Ovary (tissue), 9 donors: ENCODE results near the gene PLIN4. TPM values are rescaled to one million over a fixed set of nuclear protein-coding genes. Genes with fewer than 3 reads are reported as not detected.
"Not testable (repeated sequence)": the region's sequence is repeated elsewhere in the genome, so short reads cannot be mapped to it uniquely, and the experiment has no call there.

Source experiments
- DNase-seq, 5 donors: peaks; one replicate each; pipeline ENCODE4 v3.0.0-alpha.2; 2019 to 2020
- H3K27ac ChIP-seq, 2 donors: fragments of 200-600 bp; one replicate each; pipeline versions ENCODE4 v1.5.1 to v1.8.0; 2019 to 2022
- H3K27me3 ChIP-seq: fragments of 200-600 bp; one replicate; pipeline ENCODE4 v1.8.0; 2022
- H3K36me3 ChIP-seq: fragments of 200-600 bp; sonication (generic); one replicate; pipeline ENCODE4 v1.5.1; 2019
- H3K4me1 ChIP-seq: one replicate; pipeline ENCODE4 v1.8.1; 2013; ENCODE audit warnings: mild to moderate bottlenecking, moderate library complexity; ENCODE audit not compliant: insufficient read depth
- H3K4me3 ChIP-seq: fragments of 200-600 bp; sonication (generic); one replicate; pipeline ENCODE4 v1.5.1; 2017
- H3K9me3 ChIP-seq, 2 donors: fragments of 200-600 bp in 1 of 2; sonication (generic) in 1 of 2; one replicate each; pipeline versions ENCODE4 v1.5.1 to v1.8.1; 2013 to 2019; ENCODE audit warnings: mild to moderate bottlenecking in 1 of 2, moderate library complexity in 1 of 2
- EP300 ChIP-seq: sonication (generic); formaldehyde crosslinking; IDR thresholded peaks from one replicate; pipeline ENCODE4 v1.6.1; 2017; ENCODE audit warnings: antibody characterized with exemption
- POLR2A ChIP-seq: fragments of 450-650 bp; IDR thresholded peaks from one replicate; pipeline ENCODE4 v1.6.1; 2017; ENCODE audit warnings: antibody characterized with exemption, mild to moderate bottlenecking, moderate library complexity
- WGBS, 3 donors: extraction: QIAGEN DNeasy Blood & Tissue Kit in 1 of 3; methylation state at CpG; one replicate each; pipeline versions ENCODE4 v1.1.5 to v1.1.7; 2013 to 2017; 5-methylcytosine and 5-hydroxymethylcytosine counted together
- intact Hi-C, 4 donors: fragments of 100-400 bp; cut with DNase I; formaldehyde crosslinking; loops; one replicate each; pipeline versions ENCODE4 v1.11.0 to v1.15.1; 2022 to 2023
- polyA plus RNA-seq, 2 donors: library from polyadenylated mRNA; stranded (reverse); fragments of 200-250 nt in 1 of 2; fragments of 350-450 nt in 1 of 2; fragmentation: Illumina TruSeq in 1 of 2; extraction: RNeasy Lipid Tissue Mini Kit (QIAGEN cat#74804) in 1 of 2; gene quantifications; one replicate each; pipeline ENCODE4 v1.2.3, GENCODE V29; 2013 to 2014
- total RNA-seq, 7 donors: library from RNA; depleted of rRNA in 2 of 7; stranded (reverse); fragments of >200 nt in 2 of 7; fragmentation: NEBNext Ultra II Directional in 3 of 7; extraction: Animal tissue kit (Norgen Biotek cat#: 25700) in 3 of 7; gene quantifications; one replicate each; pipeline versions ENCODE4 v1.1.0 to v1.2.4, GENCODE V29; 2016 to 2023
- TF ChIP-seq, protein P1 (sequence below), 3 donors: fragments of 450-650 bp in 2 of 3; fragments of 200-600 bp in 1 of 3; IDR thresholded peaks; one replicate each; pipeline versions ENCODE4 v1.5.1 to v1.8.0; 2016 to 2022; ENCODE audit warnings: antibody characterized with exemption in 3 of 3, mild to moderate bottlenecking in 1 of 3
- donor health status: DM: no; HTN: no; CAD: no; lungs with moderate emphysema.
- donor health status: DM: no; HTN: no; CAD: no.
- donor health status: Bipolar disorder and iron deficiency.
- donor health status: DM: yes; HTN: yes; CAD: no.
- donor health status: DM: no; HTN: no; CAD: no.
- donor health status: DM: yes; HTN: yes; CAD: no.

PLIN4 gene
- total and polyA plus RNA-seq, 9 donors, result 1.6 to 55.1 (median 21.7) TPM

DNA sequence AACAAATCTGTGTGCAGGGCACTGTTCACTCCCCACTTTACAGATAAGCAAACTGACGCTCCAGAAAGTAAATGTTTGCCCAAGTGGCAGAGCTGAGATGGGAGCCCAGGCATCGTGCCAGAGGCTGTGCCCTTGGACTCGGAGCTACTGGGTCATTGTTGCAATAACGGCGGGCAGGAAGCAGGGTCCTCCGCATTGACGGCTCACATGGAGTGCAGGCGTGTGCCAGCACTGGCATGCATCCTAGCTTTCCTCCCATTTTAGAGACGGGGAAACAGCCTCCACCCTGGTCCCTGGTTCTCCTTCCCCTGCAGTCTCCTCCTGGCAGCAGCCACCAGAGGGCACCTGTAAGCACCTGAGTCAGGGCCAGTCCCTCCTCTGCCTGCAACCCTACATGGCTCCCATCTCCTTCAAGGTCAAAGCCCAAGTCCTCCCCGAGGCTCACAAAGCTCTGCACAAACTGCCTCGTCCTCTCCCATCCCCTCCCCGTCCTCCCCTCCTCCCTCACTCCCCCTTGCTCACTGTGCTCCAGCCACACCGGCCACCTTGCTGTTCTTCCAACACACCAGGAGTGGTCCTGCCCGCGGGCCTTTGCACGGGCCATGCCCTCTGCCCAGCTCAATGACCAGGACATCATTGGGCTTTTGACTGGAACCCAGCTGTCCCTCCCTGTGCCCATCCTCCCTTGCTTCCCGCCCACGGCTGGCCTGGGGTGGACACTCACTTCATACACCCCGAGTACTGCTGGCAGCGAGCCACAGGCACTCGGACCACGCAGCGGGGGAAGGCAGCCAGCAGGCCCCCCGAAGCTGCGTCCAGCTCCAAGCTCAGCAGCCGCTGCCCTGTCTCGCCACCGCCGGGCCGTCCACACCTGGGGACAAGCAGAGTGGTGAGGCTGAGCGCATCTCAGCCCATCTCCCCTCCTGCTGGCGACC is 29.3 kb upstream of the PLIN4 start:
- Histone ChIP-seq H3K9me3 (no peaks in the 10 kb centered on the region), H3K36me3 (no peaks in the 10 kb centered on the region), H3K27ac (no peak overlapping the region), H3K27me3 (no peaks in the 10 kb centered on the region), H3K4me3 (no peak overlapping the region), H3K4me1 (peaks cover 2% of the 10 kb centered on the region)
- WGBS, 3 donors, result 32 to 49% (median 45%) methylated on average over 31 to 32 of the region's 32 CpGs
- intact Hi-C loops, result no loop called here
- TF ChIP-seq POLR2A (no peak), EP300 (no peak)
- TF ChIP-seq, protein P1, sequence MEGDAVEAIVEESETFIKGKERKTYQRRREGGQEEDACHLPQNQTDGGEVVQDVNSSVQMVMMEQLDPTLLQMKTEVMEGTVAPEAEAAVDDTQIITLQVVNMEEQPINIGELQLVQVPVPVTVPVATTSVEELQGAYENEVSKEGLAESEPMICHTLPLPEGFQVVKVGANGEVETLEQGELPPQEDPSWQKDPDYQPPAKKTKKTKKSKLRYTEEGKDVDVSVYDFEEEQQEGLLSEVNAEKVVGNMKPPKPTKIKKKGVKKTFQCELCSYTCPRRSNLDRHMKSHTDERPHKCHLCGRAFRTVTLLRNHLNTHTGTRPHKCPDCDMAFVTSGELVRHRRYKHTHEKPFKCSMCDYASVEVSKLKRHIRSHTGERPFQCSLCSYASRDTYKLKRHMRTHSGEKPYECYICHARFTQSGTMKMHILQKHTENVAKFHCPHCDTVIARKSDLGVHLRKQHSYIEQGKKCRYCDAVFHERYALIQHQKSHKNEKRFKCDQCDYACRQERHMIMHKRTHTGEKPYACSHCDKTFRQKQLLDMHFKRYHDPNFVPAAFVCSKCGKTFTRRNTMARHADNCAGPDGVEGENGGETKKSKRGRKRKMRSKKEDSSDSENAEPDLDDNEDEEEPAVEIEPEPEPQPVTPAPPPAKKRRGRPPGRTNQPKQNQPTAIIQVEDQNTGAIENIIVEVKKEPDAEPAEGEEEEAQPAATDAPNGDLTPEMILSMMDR (IDR thresholded peaks at IDR 0.05), result no peak
- peak in 1 of 5 donors; percentile 36 for DNase-seq

GRCh38 chr19:4543842-4544647 is 25.8 kb upstream of the PLIN4 start:
- Histone ChIP-seq H3K36me3 (no peaks in the 10 kb centered on the region), H3K27ac (no peak overlapping the region), H3K4me3 (no peak overlapping the region), H3K4me1 (peaks cover 6% of the 10 kb centered on the region), H3K27me3 (no peaks in the 10 kb centered on the region), H3K9me3 (no peaks in the 10 kb centered on the region)
- WGBS, 3 donors, result 90 to 93% (median 92%) methylated on average over 61 to 87 of the region's 87 CpGs
- intact Hi-C loops, result no loop called here
- TF ChIP-seq POLR2A (no peak), EP300 (no peak)
- TF ChIP-seq, protein P1 (IDR thresholded peaks at IDR 0.05), result no peak
- DNase-seq, result peak in 1 of 5 donors; percentile 27

- Histone ChIP-seq H3K27me3 (no peaks in the 10 kb centered on the region), H3K9me3 (no peaks in the 10 kb centered on the region), H3K4me3 (no peak overlapping the region), H3K4me1 (peaks cover 6% of the 10 kb centered on the region), H3K27ac (no peak overlapping the region), H3K36me3 (no peaks in the 10 kb centered on the region)
- WGBS, 3 donors, result 70 to 82% (median 79%) methylated on average over 67 to 77 of the region's 77 CpGs
- intact Hi-C loops, result no loop called here
- peak in 1 of 5 donors; percentile 30 for DNase-seq
- no peak for TF ChIP-seq EP300
- TF ChIP-seq, protein P1 (IDR thresholded peaks at IDR 0.05), result no peak
- TF ChIP-seq POLR2A, result no peak
Measured at GRCh38 chr19:4542896-4543841, 24.9 kb upstream of the PLIN4 start.

DNA sequence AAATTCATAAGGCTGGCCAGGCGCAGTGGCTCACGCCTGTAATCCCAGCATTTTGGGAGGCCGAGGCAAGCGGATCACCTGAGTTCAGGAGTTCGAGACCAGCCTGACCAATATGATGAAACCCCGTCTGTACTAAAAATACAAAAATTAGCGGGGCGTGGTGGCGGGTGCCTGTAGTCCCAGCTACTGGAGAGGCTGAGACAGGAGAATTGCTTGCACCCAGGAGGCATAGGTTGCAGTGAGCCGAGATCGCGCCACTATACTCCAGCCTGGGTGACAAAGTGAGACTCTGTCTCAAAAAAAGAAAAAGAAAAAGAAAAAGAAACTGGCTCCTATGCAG is 23.5 kb upstream of the PLIN4 start:
- H3K27ac ChIP-seq, DNase-seq, H3K4me3 ChIP-seq, H3K9me3 ChIP-seq, intact Hi-C loops, H3K4me1 ChIP-seq, H3K27me3 ChIP-seq, H3K36me3 ChIP-seq: not testable (repeated sequence)
- 90 to 95% (median 94%) methylated on average over 12 of the region's 12 CpGs for WGBS, 3 donors
